HTERT RPE-1 (cell line): ENCODE measurements around the gene GOLGA3.
"Not testable (repeated sequence)": the region's sequence is repeated elsewhere in the genome, so short reads cannot be mapped to it uniquely, and the experiment has no call there.

Experiments used
- in situ Hi-C: fragments of 300-500 bp; cut with MboI; formaldehyde crosslinking; loops from 4 replicates; pipeline ENCODE4 v1.14.3; 2020; ENCODE audit warnings: low sequenced_read_pairs

The GOLGA3 gene

DNA sequence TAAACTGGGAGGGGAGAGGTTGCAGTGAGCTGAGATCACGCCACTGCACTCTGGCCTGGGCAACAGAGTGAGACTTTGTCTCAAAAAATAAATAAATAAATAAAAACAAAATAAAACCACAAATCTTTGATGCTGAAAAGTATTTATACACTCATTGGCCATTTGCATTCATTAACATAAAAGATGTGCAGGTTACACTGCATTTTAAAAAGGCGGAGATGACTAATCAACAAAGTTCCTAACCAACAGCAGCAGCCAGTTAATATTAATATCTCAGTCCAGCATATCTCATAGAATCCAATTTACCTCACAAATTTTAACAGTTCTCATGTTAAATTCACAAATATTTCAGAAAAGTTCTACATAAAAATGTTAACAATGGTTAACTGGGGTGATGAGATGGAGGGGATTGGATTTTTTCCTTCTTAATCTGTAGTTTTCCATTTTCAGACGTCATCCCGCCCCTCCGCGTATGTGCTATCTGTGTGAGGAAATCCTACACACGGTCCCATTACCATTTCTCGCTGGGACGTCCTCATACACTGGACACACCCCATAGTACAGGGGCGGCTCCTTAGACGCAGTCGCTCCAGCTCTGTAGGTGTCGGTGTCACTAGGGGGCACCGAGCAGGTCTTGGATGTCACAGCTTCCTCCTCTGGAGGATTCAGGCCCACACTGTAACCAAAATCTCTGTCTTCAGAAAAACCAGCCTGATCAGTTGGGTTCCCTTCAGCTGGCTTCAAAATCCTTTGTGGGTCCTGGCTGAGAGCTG lies 74.3 kb downstream of the GOLGA3 start:
- in situ Hi-C loops = no loop called here

DNA sequence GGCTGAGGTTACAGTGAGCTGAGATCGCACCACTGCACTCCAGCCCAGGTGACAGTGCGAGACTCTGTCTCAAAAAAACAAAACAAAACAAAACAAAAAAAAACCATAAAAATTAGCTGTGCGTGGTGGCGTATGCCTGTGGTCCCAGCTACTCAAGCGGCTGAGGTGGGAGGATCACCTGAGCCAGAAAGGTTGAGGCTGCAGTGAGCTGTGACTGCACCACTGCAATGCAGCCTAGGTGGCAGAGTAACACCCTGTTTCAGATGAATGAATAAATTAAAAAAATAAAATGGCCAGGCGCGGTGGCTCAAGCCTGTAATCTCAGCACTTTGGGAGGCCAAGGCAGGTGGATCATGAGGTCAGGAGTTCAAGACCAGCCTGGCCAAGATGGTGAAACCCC lies 75.0 kb downstream of the GOLGA3 start:
- in situ Hi-C loops = not testable (repeated sequence)

DNA sequence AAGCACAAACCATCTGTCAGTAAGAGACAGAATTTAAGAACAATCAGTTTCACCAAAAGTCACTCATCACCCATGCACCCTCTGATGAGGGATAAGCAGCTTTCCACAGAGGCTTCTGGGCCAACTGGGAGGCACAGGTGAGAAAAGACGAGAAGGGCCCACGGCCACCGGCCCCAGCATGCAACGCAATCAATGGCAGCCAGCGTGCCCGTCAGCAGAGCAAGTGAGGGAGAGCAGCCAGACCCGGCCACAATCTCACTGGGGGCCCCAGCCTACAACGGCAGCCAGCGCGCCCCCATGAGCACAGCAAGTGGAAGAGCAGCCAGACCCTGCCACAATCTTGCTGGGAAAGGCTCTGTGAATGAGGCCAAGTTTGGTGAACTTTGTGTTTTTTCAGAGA lies 80.3 kb downstream of the GOLGA3 start:
- in situ Hi-C loops = no loop called here

DNA sequence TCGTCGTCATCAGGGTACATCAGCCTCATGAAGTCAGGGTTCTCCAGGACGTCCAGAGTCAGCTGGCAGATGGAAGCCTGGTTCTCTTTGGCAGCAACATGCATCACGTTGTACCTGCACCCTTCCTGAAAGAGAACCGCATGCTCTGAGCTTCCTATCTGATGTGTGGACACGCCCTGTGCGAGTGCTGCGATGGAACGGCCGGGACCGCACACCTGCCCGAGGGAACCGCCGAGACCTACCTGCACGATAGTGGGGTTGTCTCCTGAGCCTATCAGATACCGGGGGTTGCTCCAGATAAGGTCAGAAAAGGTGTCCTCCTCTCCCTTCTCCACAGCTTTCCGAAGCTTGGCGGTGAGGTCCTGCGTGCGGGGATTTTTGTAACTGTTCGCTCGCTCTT lies 80.8 kb downstream of the GOLGA3 start:
- in situ Hi-C loops = no loop called here

DNA sequence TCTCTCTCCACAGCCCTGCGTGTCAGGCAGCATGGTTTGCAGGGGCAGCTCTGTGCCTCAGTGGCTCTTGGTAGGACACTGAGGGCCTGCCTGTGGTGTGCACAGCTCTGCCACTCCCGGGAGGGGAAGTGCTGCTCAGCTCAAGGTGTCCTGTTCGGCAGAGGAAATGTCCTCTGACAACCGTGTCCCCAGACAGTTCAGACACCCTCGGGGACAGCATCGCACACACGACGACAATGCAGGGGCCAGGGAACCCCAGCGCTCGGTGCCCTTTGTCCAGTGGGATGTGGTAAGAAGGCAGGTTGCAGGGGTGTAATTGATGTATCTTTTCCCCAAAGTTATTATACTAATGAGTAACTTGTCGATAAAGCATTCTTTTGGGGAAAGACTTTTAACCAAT lies 81.3 kb downstream of the GOLGA3 start:
- in situ Hi-C loops = no loop called here

DNA sequence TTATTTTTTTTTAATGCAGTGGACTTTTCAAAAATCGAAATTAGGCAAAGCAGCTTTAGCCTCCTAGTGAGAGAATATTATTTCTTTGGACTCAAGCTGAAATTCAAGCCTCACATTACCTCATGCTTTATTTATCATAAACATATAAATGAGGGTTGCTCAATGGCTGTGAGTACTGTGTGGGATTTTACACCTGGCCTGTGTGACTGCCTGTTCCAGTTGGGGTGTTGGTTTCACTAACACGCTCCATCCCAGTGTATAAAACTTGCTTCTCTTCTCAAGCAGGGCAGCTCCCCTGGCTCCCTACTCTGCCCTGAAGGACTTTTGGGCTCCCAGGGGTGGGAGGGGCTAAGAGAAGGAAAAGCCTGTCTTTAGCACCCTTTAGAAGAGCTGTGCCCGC lies 82.1 kb downstream of the GOLGA3 start:
- in situ Hi-C loops = no loop called here

DNA sequence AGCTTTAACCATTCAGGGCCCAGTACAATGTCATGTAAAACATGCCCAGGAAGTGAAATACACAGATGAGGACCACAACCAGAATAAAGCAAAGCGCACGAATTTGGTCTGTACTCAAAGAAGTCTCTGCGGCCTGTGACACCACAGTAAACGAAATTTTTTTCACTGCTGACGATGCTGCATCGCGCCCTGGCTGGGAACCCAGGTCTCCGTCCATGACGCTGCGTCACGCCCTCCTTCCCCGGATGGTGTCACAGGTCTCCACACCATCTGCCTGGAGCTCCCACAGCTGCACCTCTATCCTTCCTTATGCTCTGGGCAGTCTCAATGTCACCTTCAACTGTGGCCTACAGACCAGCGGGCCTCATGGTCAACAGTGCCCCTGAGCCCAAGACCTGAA lies 84.8 kb downstream of the GOLGA3 start:
- in situ Hi-C loops = no loop called here

DNA sequence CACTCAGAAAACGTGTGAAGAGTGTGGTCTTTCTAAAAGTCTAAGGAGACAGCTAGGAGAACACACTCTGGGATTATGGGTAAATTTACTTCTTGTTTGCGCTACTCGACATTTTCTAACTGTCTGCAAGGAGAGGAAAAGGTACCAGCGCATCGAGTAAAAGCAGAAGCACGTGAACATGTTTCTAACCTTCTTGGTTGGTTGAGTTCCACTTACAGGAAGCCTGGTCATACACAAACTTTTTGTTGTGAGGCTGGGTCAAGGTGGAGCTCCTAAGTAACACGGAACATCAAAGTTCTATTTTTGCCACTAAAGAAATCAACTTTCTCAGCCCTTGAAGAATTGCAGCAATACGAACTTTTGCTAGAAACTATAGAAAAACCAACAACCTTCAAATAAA lies 87.0 kb downstream of the GOLGA3 start:
- in situ Hi-C loops = no loop called here

DNA sequence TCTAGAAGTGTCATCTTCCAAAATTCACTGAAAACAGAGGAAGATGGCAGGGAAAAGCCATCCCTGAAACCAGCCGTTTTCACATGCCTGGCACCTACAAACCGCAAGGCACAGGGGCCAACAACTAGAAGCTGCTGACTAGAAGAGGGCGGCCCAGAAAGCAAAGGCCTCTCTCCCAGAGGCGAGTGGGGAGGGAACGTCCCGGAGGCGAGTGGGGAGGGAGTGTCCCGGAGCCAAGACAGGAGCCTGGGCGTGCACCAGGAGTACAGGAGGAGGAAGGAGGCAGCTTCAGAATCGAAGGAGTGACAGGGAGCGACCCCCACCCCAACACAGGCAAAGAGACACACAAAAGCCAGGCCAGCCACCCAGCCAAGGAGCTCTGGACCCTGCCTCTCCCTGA lies 88.0 kb downstream of the GOLGA3 start:
- in situ Hi-C loops = no loop called here

DNA sequence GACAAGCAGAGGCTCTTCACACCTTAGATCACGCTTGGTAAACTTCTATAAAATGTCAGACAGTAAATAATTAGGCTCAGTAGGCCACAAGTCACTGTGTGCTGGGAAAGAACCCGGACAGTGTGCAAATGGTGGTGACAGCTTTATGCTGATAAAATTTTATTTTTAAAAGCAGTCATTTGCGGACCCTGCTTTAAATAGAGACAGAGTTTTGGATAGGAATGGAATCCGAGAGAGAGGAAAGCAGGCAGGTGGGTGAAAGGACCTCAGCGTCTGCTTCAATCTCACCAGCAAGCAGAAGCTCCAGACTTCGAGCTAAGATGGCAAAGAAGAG lies 88.4 kb downstream of the GOLGA3 start:
- in situ Hi-C loops = no loop called here

DNA sequence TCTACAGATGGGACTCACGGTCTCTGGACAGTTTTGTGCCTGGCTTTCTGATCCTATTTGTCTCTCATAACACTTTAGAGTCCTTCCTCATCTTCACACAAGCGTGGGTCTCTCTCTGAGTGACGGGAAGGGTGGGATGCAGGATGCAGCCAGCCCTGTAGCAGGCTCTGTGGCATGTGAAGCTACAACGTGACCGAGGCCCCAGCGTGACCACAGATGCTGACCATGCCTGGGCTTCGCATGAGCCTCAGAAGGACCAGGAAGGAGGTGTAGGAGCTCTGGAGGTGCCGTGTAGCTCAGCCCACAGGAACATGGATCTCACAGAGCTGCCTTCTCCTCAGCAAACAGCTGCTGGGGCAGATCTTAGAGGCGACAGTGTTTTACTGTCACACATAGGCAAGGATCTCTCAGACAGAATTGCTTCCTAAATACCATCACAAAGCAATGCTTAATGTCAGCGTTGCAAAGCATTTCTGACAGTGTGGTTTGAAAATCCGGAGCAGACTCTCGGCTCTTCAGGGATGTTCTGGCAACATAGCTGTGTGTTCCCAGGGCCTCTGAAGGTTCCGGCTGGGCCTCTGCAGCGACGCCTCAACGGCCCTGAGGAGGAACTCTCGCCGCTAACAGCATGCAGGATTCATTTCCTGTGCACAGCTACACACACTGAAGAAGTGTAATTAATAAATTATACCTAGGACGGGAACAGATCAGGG lies 88.9 kb downstream of the GOLGA3 start:
- in situ Hi-C loops = no loop called here

DNA sequence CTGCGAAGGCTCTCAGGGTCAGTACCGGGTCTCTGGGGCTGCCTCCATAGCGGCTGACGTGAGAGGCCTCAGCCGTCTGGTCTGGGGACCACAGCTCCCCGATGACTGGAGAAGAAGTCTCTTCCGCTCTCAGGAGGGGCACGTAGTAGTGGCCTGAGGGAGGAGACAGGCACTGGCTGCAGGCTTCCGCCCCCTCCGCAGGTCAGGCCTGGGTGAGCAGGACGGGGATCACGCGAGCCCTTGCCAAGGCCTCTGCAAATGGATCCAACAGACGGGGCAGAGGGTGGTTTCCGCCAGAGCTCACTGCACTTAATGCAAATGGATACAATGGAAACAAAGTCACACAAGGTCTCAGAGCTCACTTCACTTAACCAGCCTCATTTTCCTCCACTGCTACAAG lies 91.8 kb downstream of the GOLGA3 start:
- in situ Hi-C loops = no loop called here

DNA sequence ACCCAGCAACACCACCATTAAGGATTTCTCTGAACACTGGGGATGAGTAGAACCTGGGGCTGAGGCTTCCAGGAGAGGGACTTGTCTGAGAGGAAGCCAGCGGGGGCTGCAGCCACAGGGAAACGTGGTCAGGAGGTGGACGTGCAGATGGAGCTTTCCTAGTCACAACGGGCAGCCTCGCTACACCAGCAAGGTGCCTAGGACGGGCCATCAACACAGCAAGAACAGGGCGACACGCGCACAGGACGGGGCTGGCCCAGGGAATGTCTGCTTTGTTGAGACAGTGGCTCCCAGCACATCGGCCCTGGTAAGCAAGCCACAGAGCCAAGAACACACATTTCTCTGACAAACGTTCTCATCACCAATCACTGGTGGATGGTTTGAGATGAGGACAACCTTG lies 92.3 kb downstream of the GOLGA3 start:
- in situ Hi-C loops = no loop called here

DNA sequence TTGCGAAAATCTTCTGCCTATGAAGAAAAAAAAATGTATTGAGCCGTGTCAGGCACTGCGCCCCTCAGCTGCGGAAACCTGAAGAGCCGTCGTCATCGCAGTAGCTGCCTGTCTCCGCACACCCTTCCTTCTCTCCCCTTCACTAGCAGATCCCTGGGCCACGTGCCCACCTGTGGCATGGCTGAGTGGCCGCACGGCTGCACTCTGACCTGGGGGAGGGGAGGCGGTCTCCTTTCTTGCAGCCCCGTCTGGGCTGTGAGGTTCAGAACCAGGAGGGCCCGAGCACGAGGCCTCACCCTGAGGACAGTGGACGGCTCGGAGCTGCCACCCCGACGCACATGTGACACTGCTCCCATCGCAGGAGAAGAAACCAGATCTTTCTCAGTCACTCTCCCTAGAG lies 93.2 kb downstream of the GOLGA3 start:
- in situ Hi-C loops = no loop called here

DNA sequence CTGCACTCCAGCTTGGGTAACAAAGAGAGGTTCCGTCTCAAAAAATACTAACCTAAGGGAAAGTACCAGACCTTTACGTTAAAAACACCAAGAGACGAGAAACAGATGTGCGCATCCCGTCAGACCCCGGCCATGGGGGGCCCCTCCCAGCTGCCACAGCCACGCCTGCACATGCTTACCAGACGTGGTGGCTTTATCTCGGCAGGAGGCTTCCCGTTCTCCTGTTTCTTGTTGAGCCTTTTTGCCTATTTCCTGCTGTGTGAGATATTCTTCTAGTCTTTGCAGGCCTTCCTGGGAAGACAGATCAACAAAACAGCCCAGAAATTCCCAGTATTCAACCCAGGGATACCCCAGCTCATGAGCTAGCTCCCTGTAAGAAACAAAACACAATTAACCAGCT lies 94.5 kb downstream of the GOLGA3 start:
- in situ Hi-C loops = no loop called here

DNA sequence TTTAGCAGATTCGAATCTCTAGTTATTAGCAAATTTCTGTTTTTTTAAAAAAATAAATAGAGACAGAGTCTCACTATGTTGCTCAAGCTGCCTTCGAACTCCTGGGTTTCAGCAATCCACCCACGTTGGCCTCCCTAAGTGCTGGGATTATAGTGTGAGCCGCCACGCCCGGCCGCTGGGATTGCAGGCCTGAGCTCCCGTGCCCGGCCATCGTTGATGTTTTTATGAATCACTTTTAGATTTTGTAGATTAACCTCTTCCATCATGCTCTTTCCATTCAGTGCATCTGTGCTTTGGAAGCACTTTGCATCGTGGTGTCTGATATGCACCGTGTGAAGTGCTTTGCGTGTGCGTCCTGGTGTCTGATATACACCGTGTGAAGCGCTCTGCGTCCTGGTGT lies 97.1 kb downstream of the GOLGA3 start:
- in situ Hi-C loops = no loop called here

DNA sequence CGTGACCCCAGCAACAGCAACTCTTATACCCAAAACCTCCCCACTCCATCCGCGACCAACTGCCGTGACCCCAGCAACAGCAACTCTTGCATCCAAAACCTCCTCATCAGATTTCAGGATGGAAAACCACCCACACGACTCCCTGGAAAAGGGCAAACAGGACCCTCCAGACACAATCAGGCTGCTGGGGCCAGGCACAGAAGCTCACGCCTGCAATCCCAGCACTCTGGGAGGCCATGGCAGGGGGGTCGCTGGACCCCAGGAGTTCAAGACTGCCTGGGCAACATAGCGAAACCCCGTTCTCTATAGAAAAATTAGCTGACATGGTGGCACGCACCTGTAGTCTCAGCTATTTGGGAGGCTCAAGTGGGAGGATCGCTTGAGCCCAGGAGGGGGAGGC lies 98.3 kb downstream of the GOLGA3 start:
- in situ Hi-C loops = no loop called here

DNA sequence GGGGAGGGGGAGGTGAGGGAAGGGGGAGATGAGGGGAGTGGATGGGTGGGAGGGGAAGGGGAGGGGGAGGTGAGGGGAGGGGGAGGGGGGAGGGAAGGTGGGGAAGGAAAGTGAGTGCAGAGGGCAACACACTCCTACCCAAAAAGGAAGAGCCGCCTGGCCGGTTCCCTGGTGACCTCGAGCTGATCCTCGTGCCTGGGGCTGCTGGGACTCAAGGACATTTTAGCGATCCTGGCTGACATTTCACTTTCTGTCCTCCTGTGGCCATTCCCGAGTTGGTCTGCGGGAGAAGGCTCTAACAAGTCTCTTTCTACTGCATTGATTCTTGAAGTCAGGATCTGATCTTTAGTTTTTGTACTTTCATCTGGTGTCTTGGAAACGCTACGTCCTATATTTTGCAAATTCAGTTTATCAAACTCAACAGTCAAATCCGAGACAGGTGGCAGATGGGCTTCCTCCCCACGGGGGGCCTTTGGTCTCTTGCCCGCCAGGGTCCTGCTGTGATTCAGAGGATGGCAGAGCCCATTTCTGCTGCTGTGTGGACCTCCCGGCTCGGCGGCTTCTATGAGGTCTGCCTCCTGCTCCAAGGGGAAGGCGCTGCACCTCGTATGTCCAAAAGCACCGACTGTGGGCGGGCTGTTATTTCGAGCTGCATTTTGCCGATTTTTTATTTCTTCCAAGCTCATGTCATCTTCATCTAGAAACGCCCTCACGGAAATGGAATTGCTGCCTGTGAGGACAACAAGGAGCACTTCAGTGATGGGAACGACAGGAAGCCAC lies 98.9 kb downstream of the GOLGA3 start:
- in situ Hi-C loops = no loop called here

DNA sequence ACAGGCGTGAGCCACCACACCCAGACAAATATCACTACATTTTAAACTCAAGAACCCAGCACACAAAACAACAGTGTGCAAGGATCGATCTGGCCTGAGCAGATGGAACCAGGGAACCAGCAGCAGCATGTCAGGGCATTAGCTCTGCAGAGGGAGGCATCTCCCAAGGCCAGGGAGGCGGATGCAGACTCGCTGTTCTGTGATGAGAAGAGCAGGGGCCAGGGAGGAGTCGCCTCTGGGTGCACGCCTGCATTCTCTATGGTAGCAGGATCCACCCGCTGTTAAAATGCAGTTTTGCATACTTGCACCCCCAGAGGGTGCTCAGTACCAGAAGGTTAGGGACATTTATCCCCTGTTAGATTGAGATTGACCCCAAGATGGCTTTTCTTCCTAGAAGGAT lies 100.2 kb downstream of the GOLGA3 start:
- in situ Hi-C loops = no loop called here

DNA sequence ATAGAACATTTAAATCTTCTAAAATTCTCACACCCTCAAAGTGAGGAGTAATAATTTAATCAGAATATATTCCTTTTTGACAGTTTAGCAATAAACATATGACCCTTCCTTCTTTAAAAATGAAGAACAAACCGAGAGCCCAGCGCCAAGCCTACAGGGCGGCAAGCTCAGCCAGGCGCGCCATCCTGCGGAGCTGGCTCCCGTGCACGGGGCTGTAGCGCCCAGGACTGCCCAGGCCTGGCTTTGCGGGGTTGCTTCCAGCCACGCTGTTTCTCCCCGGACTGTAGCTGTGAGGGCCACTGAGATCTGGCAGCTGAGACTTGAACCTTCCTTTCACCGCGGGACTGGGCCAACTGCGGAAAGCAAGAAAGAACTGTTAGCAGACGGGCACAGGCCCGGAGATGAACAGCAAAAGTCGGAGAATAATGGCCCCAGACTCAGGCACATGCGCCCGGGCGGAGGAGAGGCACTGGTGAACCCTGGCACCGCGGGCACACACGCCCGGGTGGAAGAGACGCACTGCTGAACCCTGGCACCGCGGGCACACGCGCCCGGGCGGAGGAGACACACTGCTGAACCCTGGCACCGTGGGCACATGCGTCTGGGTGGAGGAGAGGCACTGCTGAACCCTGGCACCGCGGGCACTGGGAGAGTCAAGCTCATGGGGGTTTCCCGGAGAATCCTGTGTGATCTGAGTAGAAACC lies 101.4 kb downstream of the GOLGA3 start:
- in situ Hi-C loops = no loop called here

DNA sequence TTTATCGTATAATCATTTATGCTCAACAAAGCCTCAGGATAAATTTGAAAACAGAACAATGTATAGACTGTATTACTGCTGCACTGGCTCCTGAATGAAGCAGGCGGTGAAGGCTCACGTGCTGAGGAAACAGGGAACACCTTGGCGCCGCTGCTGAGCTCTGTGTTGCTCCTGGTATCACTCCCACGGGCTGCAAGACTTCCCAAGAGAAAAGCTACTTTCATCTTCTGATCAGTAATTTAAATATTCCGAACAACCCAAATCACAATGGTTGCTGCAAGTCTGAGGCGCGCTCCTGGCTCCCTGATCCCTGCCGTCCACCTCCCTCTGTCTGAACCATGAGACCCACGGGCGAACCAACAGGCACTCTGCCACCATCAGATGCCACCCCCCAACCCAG lies 102.3 kb downstream of the GOLGA3 start:
- in situ Hi-C loops = no loop called here
